Erythroblast (primary cell): ENCODE data around the gene ADAMTSL1.

Experiments used
- GATA1 ChIP-seq: IDR thresholded peaks from 2 replicates; pipeline ENCODE4 v1.6.1; 2011; ENCODE audit warnings: low read depth, mild to moderate bottlenecking, control low read depth, low read length, moderate library complexity
- POLR2A ChIP-seq: IDR thresholded peaks from 2 replicates; pipeline ENCODE4 v1.6.1; 2011; ENCODE audit warnings: mild to moderate bottlenecking, low read length

- TF ChIP-seq POLR2A: no peak
- no peak for TF ChIP-seq GATA1
Measured at GRCh38 chr9:18821788-18822187, 347.8 kb downstream of the ADAMTSL1 start.
